ENCODE results near the gene SS18L1. TPM values are rescaled to one million over a fixed set of nuclear protein-coding genes. Genes with fewer than 3 reads are reported as not detected.
"Not testable (repeated sequence)": the region's sequence is repeated elsewhere in the genome, so short reads cannot be mapped to it uniquely, and the experiment has no call there.

Gene SS18L1
- total RNA-seq, 1 experiment from 2014 or later: 29.0 TPM

GRCh38 chr20:62111148-62111547, 32.4 kb upstream of the SS18L1 start:
- BruUV-seq (replicated peaks): no TSS peak
- Histone ChIP-seq H4K20me1 (ENCODE audit: insufficient read depth) (no peaks in the 10 kb centered on the region), H3K27ac (no peak overlapping the region), H3K9me3 (ENCODE audit: insufficient read depth, low read depth) (peaks cover 57% of the 10 kb centered on the region), H3K4me3 (no peak overlapping the region), H3K79me2 (ENCODE audit: low read depth) (no peaks in the 10 kb centered on the region), H3K27me3 (ENCODE audit: insufficient read depth, low read depth) (peaks cover 39% of the 10 kb centered on the region), H3K4me1 (replicated peaks; ENCODE audit: insufficient read depth) (no peaks in the 10 kb centered on the region), H3F3A (ENCODE audit: insufficient read depth, low read depth) (no peaks in the 10 kb centered on the region), H3K36me3 (ENCODE audit: low read depth) (no peaks in the 10 kb centered on the region), H2AFZ (no peak overlapping the region), H3K9me2 (ENCODE audit: insufficient read depth) (no peaks in the 10 kb centered on the region), H3K4me2 (no peak overlapping the region)
- ChIA-PET CTCF (no interaction called here), POLR2A (ENCODE audit: unreplicated experiment) (no interaction called here)
- TF ChIP-seq, protein P1, sequence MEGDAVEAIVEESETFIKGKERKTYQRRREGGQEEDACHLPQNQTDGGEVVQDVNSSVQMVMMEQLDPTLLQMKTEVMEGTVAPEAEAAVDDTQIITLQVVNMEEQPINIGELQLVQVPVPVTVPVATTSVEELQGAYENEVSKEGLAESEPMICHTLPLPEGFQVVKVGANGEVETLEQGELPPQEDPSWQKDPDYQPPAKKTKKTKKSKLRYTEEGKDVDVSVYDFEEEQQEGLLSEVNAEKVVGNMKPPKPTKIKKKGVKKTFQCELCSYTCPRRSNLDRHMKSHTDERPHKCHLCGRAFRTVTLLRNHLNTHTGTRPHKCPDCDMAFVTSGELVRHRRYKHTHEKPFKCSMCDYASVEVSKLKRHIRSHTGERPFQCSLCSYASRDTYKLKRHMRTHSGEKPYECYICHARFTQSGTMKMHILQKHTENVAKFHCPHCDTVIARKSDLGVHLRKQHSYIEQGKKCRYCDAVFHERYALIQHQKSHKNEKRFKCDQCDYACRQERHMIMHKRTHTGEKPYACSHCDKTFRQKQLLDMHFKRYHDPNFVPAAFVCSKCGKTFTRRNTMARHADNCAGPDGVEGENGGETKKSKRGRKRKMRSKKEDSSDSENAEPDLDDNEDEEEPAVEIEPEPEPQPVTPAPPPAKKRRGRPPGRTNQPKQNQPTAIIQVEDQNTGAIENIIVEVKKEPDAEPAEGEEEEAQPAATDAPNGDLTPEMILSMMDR (conservative IDR thresholded peaks at IDR 0.05): no peak
- TF ChIP-seq EZH2 (IDR thresholded peaks at IDR 0.05; ENCODE audit: low read depth): no peak
- intact Hi-C loops (cut with micrococcal nuclease; ENCODE audit: unreplicated experiment): no loop called here
- no peak for DNase-seq

- BruUV-seq (replicated peaks): no TSS peak
- Histone ChIP-seq H3F3A (ENCODE audit: insufficient read depth, low read depth) (no peaks in the 10 kb centered on the region), H3K9me2 (ENCODE audit: insufficient read depth) (no peaks in the 10 kb centered on the region), H3K4me3 (no peak overlapping the region), H3K79me2 (ENCODE audit: low read depth) (no peaks in the 10 kb centered on the region), H3K27me3 (ENCODE audit: insufficient read depth, low read depth) (peaks cover 48% of the 10 kb centered on the region), H4K20me1 (ENCODE audit: insufficient read depth) (no peaks in the 10 kb centered on the region), H3K36me3 (ENCODE audit: low read depth) (no peaks in the 10 kb centered on the region), H2AFZ (no peak overlapping the region), H3K4me2 (no peak overlapping the region), H3K27ac (no peak overlapping the region), H3K9me3 (ENCODE audit: insufficient read depth, low read depth) (peaks cover 47% of the 10 kb centered on the region), H3K4me1 (replicated peaks; ENCODE audit: insufficient read depth) (no peaks in the 10 kb centered on the region)
- DNase-seq: no peak
- CTCF ChIA-PET: no interaction called here
- intact Hi-C loops (cut with micrococcal nuclease; ENCODE audit: unreplicated experiment): no loop called here
- POLR2A ChIA-PET (ENCODE audit: unreplicated experiment): no interaction called here
- TF ChIP-seq EZH2 (IDR thresholded peaks at IDR 0.05; ENCODE audit: low read depth): no peak
- TF ChIP-seq, protein P1 (conservative IDR thresholded peaks at IDR 0.05): no peak
Observed at GRCh38 chr20:62112368-62112767, 31.2 kb upstream of the SS18L1 start.

- no peak for TF ChIP-seq EZH2 (IDR thresholded peaks at IDR 0.05; ENCODE audit: low read depth)
- TF ChIP-seq, protein P1 (conservative IDR thresholded peaks at IDR 0.05): no peak
- Histone ChIP-seq H3K9me2 (ENCODE audit: insufficient read depth) (no peaks in the 10 kb centered on the region), H3F3A (ENCODE audit: insufficient read depth, low read depth) (no peaks in the 10 kb centered on the region), H2AFZ (no peak overlapping the region), H3K4me3 (no peak overlapping the region), H3K4me1 (replicated peaks; ENCODE audit: insufficient read depth) (no peaks in the 10 kb centered on the region), H4K20me1 (ENCODE audit: insufficient read depth) (no peaks in the 10 kb centered on the region), H3K27ac (no peak overlapping the region), H3K79me2 (ENCODE audit: low read depth) (no peaks in the 10 kb centered on the region), H3K4me2 (no peak overlapping the region), H3K9me3 (ENCODE audit: insufficient read depth, low read depth) (peaks cover 23% of the 10 kb centered on the region), H3K36me3 (ENCODE audit: low read depth) (no peaks in the 10 kb centered on the region), H3K27me3 (ENCODE audit: insufficient read depth, low read depth) (peaks cover 73% of the 10 kb centered on the region)
- ChIA-PET POLR2A (ENCODE audit: unreplicated experiment) (interaction anchor here (0.7 kb wide), 1 partner anchor 44 kb away, joined by 3 read pairs; no protein-coding TSS in a partner anchor), CTCF (no interaction called here)
- no peak for DNase-seq
- no TSS peak for BruUV-seq (replicated peaks)
- intact Hi-C loops (cut with micrococcal nuclease; ENCODE audit: unreplicated experiment): no loop called here
Observed at GRCh38 chr20:62114894-62115293, 28.7 kb upstream of the SS18L1 start.

- POLR2A ChIA-PET (ENCODE audit: unreplicated experiment); intact Hi-C loops (cut with micrococcal nuclease; ENCODE audit: unreplicated experiment): not testable (repeated sequence)
- CTCF ChIA-PET: interaction anchor here (0.6 kb wide), 1 partner anchor 22 kb away, joined by 13 read pairs; no protein-coding TSS in a partner anchor
Observed at GRCh38 chr20:62115800-62116407, 27.7 kb upstream of the SS18L1 start.

More at GRCh38 chr20:62115800-62116407, 27.7 kb upstream of the SS18L1 start:
- H3K4me2 ChIP-seq; H3K79me2 ChIP-seq (ENCODE audit: low read depth); H3K4me3 ChIP-seq; H3K4me1 ChIP-seq (replicated peaks; ENCODE audit: insufficient read depth); H2AFZ ChIP-seq; H3K36me3 ChIP-seq (ENCODE audit: low read depth); H3K27ac ChIP-seq; H3F3A ChIP-seq (ENCODE audit: insufficient read depth, low read depth); DNase-seq; BruUV-seq (replicated peaks); H3K9me2 ChIP-seq (ENCODE audit: insufficient read depth); H4K20me1 ChIP-seq (ENCODE audit: insufficient read depth): not testable (repeated sequence)
- Histone ChIP-seq H3K27me3 (ENCODE audit: insufficient read depth, low read depth) (peaks cover 73% of the 10 kb centered on the region), H3K9me3 (ENCODE audit: insufficient read depth, low read depth) (peaks cover 16% of the 10 kb centered on the region)
